Neural cell (in vitro differentiated cells): Measurements from ENCODE around the gene RAPGEF2. TPM values are rescaled to one million over a fixed set of nuclear protein-coding genes. Genes with fewer than 3 reads are reported as not detected.

Experiments used
- H2AFZ ChIP-seq: fragments of 200-600, 300-800 bp; sonication (generic), shearing (Covaris generic); 2 replicates; pipeline ENCODE4 v1.6.0; 2014; ENCODE audit warnings: low read depth, mild to moderate bottlenecking, antibody characterized with exemption, low read length, moderate library complexity
- H3F3A ChIP-seq: fragments of 200-600 bp; shearing (Covaris generic); 2 replicates; pipeline ENCODE4 v1.6.1; 2016; ENCODE audit warnings: mild to moderate bottlenecking, moderate library complexity, mixed read lengths, antibody characterized with exemption, low read length; ENCODE audit not compliant: insufficient read depth, poor library complexity, severe bottlenecking
- H3K27ac ChIP-seq: fragments of 200-600, 300-800 bp; sonication (generic), shearing (Covaris generic); 2 replicates; pipeline ENCODE4 v1.5.1; 2014; ENCODE audit warnings: mild to moderate bottlenecking, low read length, moderate library complexity
- H3K27me3 ChIP-seq: fragments of 300-800, 200-600 bp; sonication (generic), shearing (Covaris generic); 2 replicates; pipeline ENCODE4 v1.6.0; 2014; ENCODE audit warnings: mild to moderate bottlenecking, low read depth, low read length, moderate library complexity; ENCODE audit not compliant: insufficient read depth
- H3K36me3 ChIP-seq: fragments of 300-800, 200-600 bp; sonication (generic), shearing (Covaris generic); 2 replicates; pipeline ENCODE4 v1.5.1; 2014; ENCODE audit warnings: mild to moderate bottlenecking, antibody characterized with exemption, low read length, moderate library complexity; ENCODE audit not compliant: insufficient read depth
- H3K4me2 ChIP-seq: fragments of 300-800, 200-600 bp; sonication (generic), shearing (Covaris generic); 2 replicates; pipeline ENCODE4 v1.6.0; 2014; ENCODE audit warnings: mild to moderate bottlenecking, low read length
- H3K4me3 ChIP-seq: fragments of 300-800, 200-600 bp; sonication (generic), shearing (Covaris generic); 2 replicates; pipeline ENCODE4 v1.5.1; 2014; ENCODE audit warnings: mild to moderate bottlenecking, low read length, moderate library complexity
- H3K79me2 ChIP-seq: fragments of 200-600 bp; shearing (Covaris generic); replicated peaks from 2 replicates; pipeline ENCODE4 v1.6.0; 2014; ENCODE audit warnings: mild to moderate bottlenecking, low read length, moderate library complexity; ENCODE audit not compliant: insufficient read depth
- H3K9ac ChIP-seq: fragments of 300-800, 200-600 bp; sonication (generic), shearing (Covaris generic); 2 replicates; pipeline ENCODE4 v1.6.1; 2016; ENCODE audit warnings: mild to moderate bottlenecking, low read length, mixed read lengths
- H3K9me2 ChIP-seq: fragments of 200-600 bp; shearing (Covaris generic); 2 replicates; pipeline ENCODE4 v1.6.1; 2016; ENCODE audit warnings: mild to moderate bottlenecking, low read length, mixed read lengths; ENCODE audit not compliant: insufficient read depth
- H3K9me3 ChIP-seq: fragments of 200-600, 300-800 bp; sonication (generic), shearing (Covaris generic); 2 replicates; pipeline ENCODE4 v1.6.1; 2016; ENCODE audit warnings: mild to moderate bottlenecking, mixed run types, low read length, moderate library complexity, mixed read lengths
- H4K20me1 ChIP-seq: fragments of 200-600 bp; shearing (Covaris generic); 2 replicates; pipeline ENCODE4 v1.6.1; 2016; ENCODE audit warnings: mild to moderate bottlenecking, mixed run types; ENCODE audit not compliant: insufficient read depth
- CTCF ChIP-seq: fragments of 450-650 bp; IDR thresholded peaks from 2 replicates; pipeline ENCODE4 v1.5.1; 2014; ENCODE audit warnings: antibody characterized with exemption, mild to moderate bottlenecking, moderate library complexity; ENCODE audit not compliant: poor library complexity, severe bottlenecking
- EP300 ChIP-seq: fragments of 450-650 bp; conservative IDR thresholded peaks from 2 replicates; pipeline ENCODE4 v1.6.1; 2014; ENCODE audit warnings: antibody characterized with exemption, mild to moderate bottlenecking, moderate library complexity; ENCODE audit not compliant: poor library complexity, severe bottlenecking
- EZH2 ChIP-seq: fragments of 200-600, 300-800 bp; shearing (Covaris generic), sonication (generic); IDR thresholded peaks from 2 replicates; pipeline ENCODE4 v1.6.1; 2014; ENCODE audit warnings: antibody characterized with exemption, low read length, borderline replicate concordance, mild to moderate bottlenecking; ENCODE audit not compliant: insufficient read depth, poor library complexity, severe bottlenecking
- POLR2AphosphoS5 ChIP-seq: IDR thresholded peaks from 2 replicates; pipeline ENCODE4 v1.6.1; 2012
- RAD21 ChIP-seq: fragments of 450-650 bp; conservative IDR thresholded peaks from 2 replicates; pipeline ENCODE4 v1.6.1; 2014; ENCODE audit warnings: antibody characterized with exemption, mild to moderate bottlenecking, moderate library complexity
- SMC3 ChIP-seq: fragments of 450-650 bp; conservative IDR thresholded peaks from 2 replicates; pipeline ENCODE4 v1.6.1; 2014; ENCODE audit warnings: antibody characterized with exemption, mild to moderate bottlenecking, moderate library complexity; ENCODE audit not compliant: poor library complexity
- TAF1 ChIP-seq: IDR thresholded peaks from 2 replicates; pipeline ENCODE4 v1.6.1; 2012; ENCODE audit warnings: low read depth
- polyA plus RNA-seq: library from polyadenylated mRNA; depleted of rRNA; stranded (reverse); fragments of >200 nt; gene quantifications from 2 replicates; pipeline ENCODE4 v1.2.3, GENCODE V29; 2014
- TF ChIP-seq, protein P1 (sequence below): IDR thresholded peaks from 2 replicates; pipeline ENCODE4 v1.6.1; 2012; ENCODE audit warnings: borderline replicate concordance

RAPGEF2 gene
- polyA plus RNA-seq, 1 donor from 2014 or later, result 134 TPM

GRCh38 chr4:159134429-159134828 is 31.6 kb downstream of the RAPGEF2 start:
- Histone ChIP-seq H4K20me1 (peaks cover 49% of the 10 kb centered on the region), H3K79me2 (peaks cover 97% of the 10 kb centered on the region), H3K9me3 (no peaks in the 10 kb centered on the region), H3K9ac (no peak overlapping the region), H3K9me2 (no peaks in the 10 kb centered on the region), H3K36me3 (no peaks in the 10 kb centered on the region), H3K27ac (no peak overlapping the region), H3K27me3 (no peaks in the 10 kb centered on the region), H3K4me2 (no peak overlapping the region), H3K4me3 (no peak overlapping the region), H2AFZ (no peak overlapping the region), H3F3A (no peaks in the 10 kb centered on the region)
- no peak for TF ChIP-seq EZH2
- TF ChIP-seq SMC3, result no peak
- TF ChIP-seq RAD21, result no peak
- TF ChIP-seq POLR2AphosphoS5, result no peak
- TF ChIP-seq TAF1, result no peak
- TF ChIP-seq, protein P1, sequence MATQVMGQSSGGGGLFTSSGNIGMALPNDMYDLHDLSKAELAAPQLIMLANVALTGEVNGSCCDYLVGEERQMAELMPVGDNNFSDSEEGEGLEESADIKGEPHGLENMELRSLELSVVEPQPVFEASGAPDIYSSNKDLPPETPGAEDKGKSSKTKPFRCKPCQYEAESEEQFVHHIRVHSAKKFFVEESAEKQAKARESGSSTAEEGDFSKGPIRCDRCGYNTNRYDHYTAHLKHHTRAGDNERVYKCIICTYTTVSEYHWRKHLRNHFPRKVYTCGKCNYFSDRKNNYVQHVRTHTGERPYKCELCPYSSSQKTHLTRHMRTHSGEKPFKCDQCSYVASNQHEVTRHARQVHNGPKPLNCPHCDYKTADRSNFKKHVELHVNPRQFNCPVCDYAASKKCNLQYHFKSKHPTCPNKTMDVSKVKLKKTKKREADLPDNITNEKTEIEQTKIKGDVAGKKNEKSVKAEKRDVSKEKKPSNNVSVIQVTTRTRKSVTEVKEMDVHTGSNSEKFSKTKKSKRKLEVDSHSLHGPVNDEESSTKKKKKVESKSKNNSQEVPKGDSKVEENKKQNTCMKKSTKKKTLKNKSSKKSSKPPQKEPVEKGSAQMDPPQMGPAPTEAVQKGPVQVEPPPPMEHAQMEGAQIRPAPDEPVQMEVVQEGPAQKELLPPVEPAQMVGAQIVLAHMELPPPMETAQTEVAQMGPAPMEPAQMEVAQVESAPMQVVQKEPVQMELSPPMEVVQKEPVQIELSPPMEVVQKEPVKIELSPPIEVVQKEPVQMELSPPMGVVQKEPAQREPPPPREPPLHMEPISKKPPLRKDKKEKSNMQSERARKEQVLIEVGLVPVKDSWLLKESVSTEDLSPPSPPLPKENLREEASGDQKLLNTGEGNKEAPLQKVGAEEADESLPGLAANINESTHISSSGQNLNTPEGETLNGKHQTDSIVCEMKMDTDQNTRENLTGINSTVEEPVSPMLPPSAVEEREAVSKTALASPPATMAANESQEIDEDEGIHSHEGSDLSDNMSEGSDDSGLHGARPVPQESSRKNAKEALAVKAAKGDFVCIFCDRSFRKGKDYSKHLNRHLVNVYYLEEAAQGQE, result no peak
- TF ChIP-seq CTCF, result no peak

GRCh38 chr4:159137176-159137575 is 34.3 kb downstream of the RAPGEF2 start:
- Histone ChIP-seq H2AFZ (no peak overlapping the region), H3K36me3 (no peaks in the 10 kb centered on the region), H3K9ac (no peak overlapping the region), H3K9me2 (no peaks in the 10 kb centered on the region), H3F3A (no peaks in the 10 kb centered on the region), H3K4me2 (no peak overlapping the region), H3K27ac (no peak overlapping the region), H4K20me1 (peaks cover 40% of the 10 kb centered on the region), H3K9me3 (no peaks in the 10 kb centered on the region), H3K79me2 (peaks cover 96% of the 10 kb centered on the region), H3K4me3 (no peak overlapping the region), H3K27me3 (no peaks in the 10 kb centered on the region)
- TF ChIP-seq RAD21, result no peak
- TF ChIP-seq, protein P1, result no peak
- no peak for TF ChIP-seq TAF1
- TF ChIP-seq EP300, result no peak
- TF ChIP-seq CTCF, result no peak
- TF ChIP-seq EZH2, result no peak
- no peak for TF ChIP-seq SMC3
